Activated CD4-positive, alpha-beta T cell treated with anti-CD3 and anti-CD28 coated beads for 36 hours (primary cell): Measurements from ENCODE around the gene ITFG2. TPM values are rescaled to one million over a fixed set of nuclear protein-coding genes. Genes with fewer than 3 reads are reported as not detected.
"Not testable (repeated sequence)": the region's sequence is repeated elsewhere in the genome, so short reads cannot be mapped to it uniquely, and the experiment has no call there.

ENCODE experiments used
- ATAC-seq: fragments of 200-7000 bp; cut with Tn5 transposase; one replicate; pipeline ENCODE4 v1.10.0; 2021; ENCODE audit warnings: mild to moderate bottlenecking, moderate library complexity
- CTCF ChIA-PET: fragments of 350-600 bp; sonication (Branson Sonifier 250); formaldehyde crosslinking; loops from one replicate; lab custom pipeline; 2021; ENCODE audit warnings: antibody characterized with exemption; lab: Charles Lee
- POLR2A ChIA-PET: fragments of 350-600 bp; sonication (Branson Sonifier 250); formaldehyde crosslinking; loops from one replicate; lab custom pipeline; 2021; ENCODE audit warnings: antibody characterized with exemption, inconsistent platforms; lab: Charles Lee
- DNase-seq: peaks from one replicate; pipeline ENCODE4 v3.0.0-alpha.2; 2020
- H3K27ac Mint-ChIP-seq: one replicate; pipeline ENCODE4 v1.8.0; 2021; ENCODE audit warnings: mixed read lengths
- H3K27me3 Mint-ChIP-seq: one replicate; pipeline ENCODE4 v1.8.0; 2021; ENCODE audit warnings: mixed read lengths
- H3K36me3 Mint-ChIP-seq: one replicate; pipeline ENCODE4 v1.8.0; 2021; ENCODE audit warnings: low read depth, mixed read lengths
- H3K4me1 Mint-ChIP-seq: one replicate; pipeline ENCODE4 v1.8.0; 2021; ENCODE audit warnings: mixed read lengths
- H3K4me3 Mint-ChIP-seq: one replicate; pipeline ENCODE4 v1.8.0; 2021; ENCODE audit warnings: mild to moderate bottlenecking, moderate library complexity, mixed read lengths
- H3K9me3 Mint-ChIP-seq: one replicate; pipeline ENCODE4 v1.8.0; 2021; ENCODE audit warnings: low read depth, mixed read lengths
- intact Hi-C, 2 experiments: fragments of 100-400 bp; cut with DNase I in 1 of 2; cut with micrococcal nuclease in 1 of 2; formaldehyde crosslinking; loops; one replicate each; pipeline versions ENCODE4 v1.14.2 to v1.15.1; 2022 to 2024; cut with DNase I, micrococcal nuclease
- total RNA-seq, 2 experiments: library from RNA; stranded (reverse); gene quantifications; one replicate each; pipeline ENCODE4 v1.2.3, GENCODE V29; 2021

ITFG2 gene
- total RNA-seq, result 10 to 100 TPM; 28.0 to 35.3 TPM

GRCh38 chr12:2812290-2813213 is at the start of gene ITFG2:
TSS of gene ITFG2 (plus strand) at chr12:2812668. CDS start at chr12:2812761, 93 bp downstream.
- peak; percentile 96 for ATAC-seq

GRCh38 chr12:2764398-2764797 is 48.1 kb upstream of the ITFG2 start:
- H3K4me1 Mint-ChIP-seq, result no peaks in the 10 kb centered on the region
- H3K9me3 Mint-ChIP-seq, result no peaks in the 10 kb centered on the region
- H3K36me3 Mint-ChIP-seq, result no peaks in the 10 kb centered on the region
- H3K27me3 Mint-ChIP-seq, result no peaks in the 10 kb centered on the region
- CTCF ChIA-PET, result interaction anchor here (0.7 kb wide), 2 partner anchors 15 to 825 kb away, joined by 3 read pairs; no protein-coding TSS in a partner anchor
- H3K27ac Mint-ChIP-seq, result no peak overlapping the region
- no peak for DNase-seq
- H3K4me3 Mint-ChIP-seq, result no peak overlapping the region
- ATAC-seq, result no peak
- intact Hi-C loops, result no loop called here
- POLR2A ChIA-PET, result no interaction called here

More at GRCh38 chr12:2812290-2813213, at the start of gene ITFG2:
- Mint-ChIP-seq H3K27me3 (no peaks in the 10 kb centered on the region), H3K4me3 (peak within 1 kb of the TSS; percentile 92), H3K9me3 (no peaks in the 10 kb centered on the region), H3K4me1 (peaks cover 26% of the 10 kb centered on the region), H3K27ac (peak within 1 kb of the TSS; percentile 98), H3K36me3 (peaks cover 17% of the 10 kb centered on the region)
- ChIA-PET CTCF (interaction anchor here (0.6 to 0.9 kb wide), 4 partner anchors 77 to 806 kb away, joined by 3 to 4 read pairs (median 4); no protein-coding TSS in a partner anchor), POLR2A (interaction anchor here (0.7 kb wide), 1 partner anchor 14 kb away, joined by 4 read pairs; no protein-coding TSS in a partner anchor)
- DNase-seq, result peak; percentile 98
- intact Hi-C loops, result loop anchor here (1.0 to 5.0 kb wide), 12 partner anchors 17 to 1015 kb away; partner anchors contain the start of genes FOXM1 (in 2 of the 2), RHNO1 (in 2 of the 2), TULP3 (in 2 of the 2) and CRACR2A (in 1 of the 2)

- Mint-ChIP-seq H3K9me3 (no peaks in the 10 kb centered on the region), H3K27me3 (no peaks in the 10 kb centered on the region), H3K27ac (no peak overlapping the region), H3K4me1 (no peaks in the 10 kb centered on the region), H3K36me3 (no peaks in the 10 kb centered on the region), H3K4me3 (no peak overlapping the region)
- CTCF ChIA-PET, result interaction anchor here (0.7 kb wide), 1 partner anchor 18 kb away, joined by 3 read pairs; no protein-coding TSS in a partner anchor
- intact Hi-C loops, result no loop called here
- no peak for DNase-seq
- POLR2A ChIA-PET, result no interaction called here
- ATAC-seq, result no peak
These were observed 47.4 kb upstream of the ITFG2 start for GRCh38 chr12:2765052-2765451.

GRCh38 chr12:2765608-2766007 is 46.9 kb upstream of the ITFG2 start:
- no peaks in the 10 kb centered on the region for H3K27me3 Mint-ChIP-seq
- H3K4me3 Mint-ChIP-seq, result no peak overlapping the region
- no peaks in the 10 kb centered on the region for H3K4me1 Mint-ChIP-seq
- no peaks in the 10 kb centered on the region for H3K9me3 Mint-ChIP-seq
- no peak overlapping the region for H3K27ac Mint-ChIP-seq
- DNase-seq (no peak), ATAC-seq (no peak)
- intact Hi-C loops, result no loop called here
- POLR2A ChIA-PET, result no interaction called here
- no peaks in the 10 kb centered on the region for H3K36me3 Mint-ChIP-seq
- CTCF ChIA-PET, result interaction anchor here (0.7 kb wide), 1 partner anchor 18 kb away, joined by 3 read pairs; no protein-coding TSS in a partner anchor

- Mint-ChIP-seq H3K4me3 (no peak overlapping the region), H3K27me3 (no peaks in the 10 kb centered on the region), H3K4me1 (no peaks in the 10 kb centered on the region), H3K36me3 (no peaks in the 10 kb centered on the region), H3K27ac (no peak overlapping the region), H3K9me3 (no peaks in the 10 kb centered on the region)
- no peak for DNase-seq
- CTCF ChIA-PET, result interaction anchor here (0.6 kb wide), 1 partner anchor 763 kb away, joined by 3 read pairs; no protein-coding TSS in a partner anchor
- POLR2A ChIA-PET, result no interaction called here
- ATAC-seq, result no peak
- intact Hi-C loops, result no loop called here
These were observed 44.1 kb upstream of the ITFG2 start for GRCh38 chr12:2768224-2768961.

- intact Hi-C loops, result no loop called here
- Mint-ChIP-seq H3K27me3 (no peaks in the 10 kb centered on the region), H3K36me3 (no peaks in the 10 kb centered on the region), H3K4me3 (no peak overlapping the region), H3K9me3 (no peaks in the 10 kb centered on the region), H3K27ac (no peak overlapping the region), H3K4me1 (no peaks in the 10 kb centered on the region)
- ATAC-seq, result no peak
- CTCF ChIA-PET, result no interaction called here
- no peak for DNase-seq
- POLR2A ChIA-PET, result no interaction called here
These were observed 42.5 kb upstream of the ITFG2 start for GRCh38 chr12:2769866-2770533.

GRCh38 chr12:2770544-2770943 is 41.9 kb upstream of the ITFG2 start:
- H3K4me1 Mint-ChIP-seq, ATAC-seq, H3K9me3 Mint-ChIP-seq, intact Hi-C loops, CTCF ChIA-PET, H3K4me3 Mint-ChIP-seq, H3K27me3 Mint-ChIP-seq, DNase-seq, H3K36me3 Mint-ChIP-seq, H3K27ac Mint-ChIP-seq, POLR2A ChIA-PET: not testable (repeated sequence)

- intact Hi-C loops, result no loop called here
- Mint-ChIP-seq H3K36me3 (no peaks in the 10 kb centered on the region), H3K4me1 (no peaks in the 10 kb centered on the region), H3K27ac (no peak overlapping the region), H3K4me3 (no peak overlapping the region), H3K27me3 (no peaks in the 10 kb centered on the region), H3K9me3 (no peaks in the 10 kb centered on the region)
- POLR2A ChIA-PET, result no interaction called here
- DNase-seq, result no peak
- ATAC-seq, result no peak
- CTCF ChIA-PET, result interaction anchor here (1.3 kb wide), 1 partner anchor 9 kb away, joined by 5 read pairs; no protein-coding TSS in a partner anchor
These were observed 40.1 kb upstream of the ITFG2 start for GRCh38 chr12:2772370-2772769.

GRCh38 chr12:2773199-2773875 is 39.1 kb upstream of the ITFG2 start:
- POLR2A ChIA-PET, result no interaction called here
- intact Hi-C loops, result no loop called here
- DNase-seq (no peak), ATAC-seq (no peak)
- H3K4me1 Mint-ChIP-seq, result no peaks in the 10 kb centered on the region
- no peaks in the 10 kb centered on the region for H3K27me3 Mint-ChIP-seq
- H3K9me3 Mint-ChIP-seq, result no peaks in the 10 kb centered on the region
- no peaks in the 10 kb centered on the region for H3K36me3 Mint-ChIP-seq
- H3K27ac Mint-ChIP-seq, result no peak overlapping the region
- CTCF ChIA-PET, result interaction anchor here (1.3 kb wide), 1 partner anchor 8 kb away, joined by 5 read pairs; no protein-coding TSS in a partner anchor
- H3K4me3 Mint-ChIP-seq, result no peak overlapping the region

- ATAC-seq (no peak), DNase-seq (no peak)
- H3K4me3 Mint-ChIP-seq, result no peak overlapping the region
- H3K27me3 Mint-ChIP-seq, result no peaks in the 10 kb centered on the region
- no peaks in the 10 kb centered on the region for H3K4me1 Mint-ChIP-seq
- no peaks in the 10 kb centered on the region for H3K36me3 Mint-ChIP-seq
- intact Hi-C loops, result no loop called here
- no peaks in the 10 kb centered on the region for H3K9me3 Mint-ChIP-seq
- no peak overlapping the region for H3K27ac Mint-ChIP-seq
- ChIA-PET CTCF (no interaction called here), POLR2A (no interaction called here)
These were observed 37.0 kb upstream of the ITFG2 start for GRCh38 chr12:2775431-2775830.
